ENCODE measurements around the gene LCMT1.

GRCh38 chr16:25066426-25066746 lies 45.2 kb upstream of the LCMT1 start:
- no peak for TF ChIP-seq ZKSCAN1 (IDR thresholded peaks at IDR 0.05; ENCODE audit: low read depth, low read length)
- TF ChIP-seq MAFK (IDR thresholded peaks at IDR 0.05; ENCODE audit: low read length) = no peak
- TF ChIP-seq ZNF174 (CRISPR knock-in tag; IDR thresholded peaks at IDR 0.05) = no peak
- TF ChIP-seq MTA1 (IDR thresholded peaks at IDR 0.05; ENCODE audit: borderline replicate concordance) = no peak
- TF ChIP-seq EP300 (IDR thresholded peaks at IDR 0.05; ENCODE audit: low read length) = no peak
- no peak for TF ChIP-seq JUNB (CRISPR knock-in tag; conservative IDR thresholded peaks at IDR 0.05)
- TF ChIP-seq ZNF592 (IDR thresholded peaks at IDR 0.05) = peak; percentile 45; the same call in 1 of the 2 replicates
- no peak for TF ChIP-seq CTCF (IDR thresholded peaks at IDR 0.05 in 2 of 3, conservative IDR thresholded peaks at IDR 0.05 in 1 of 3; ENCODE audit: insufficient read depth in 2 of 3, low read depth in 1 of 3, low read length in 3 of 3)

Measured in K562 (cell line).